HUES6 (cell line): ENCODE measurements around the gene VTI1B.
"Not testable (repeated sequence)": the region's sequence is repeated elsewhere in the genome, so short reads cannot be mapped to it uniquely, and the experiment has no call there.

Experiments used
- H3K27ac ChIP-seq: 2 replicates; pipeline ENCODE4 v1.7.0; 2013; ENCODE audit warnings: low read depth, mild to moderate bottlenecking, low read length, inconsistent platforms
- H3K27me3 ChIP-seq: 2 replicates; pipeline ENCODE4 v1.6.1; 2013; ENCODE audit warnings: low read length; ENCODE audit not compliant: control insufficient read depth, insufficient read depth
- H3K36me3 ChIP-seq: 2 replicates; pipeline ENCODE4 v1.6.1; 2013; ENCODE audit warnings: low read length; ENCODE audit not compliant: control insufficient read depth, insufficient read depth
- H3K4me1 ChIP-seq: 2 replicates; pipeline ENCODE4 v1.6.1; 2013; ENCODE audit warnings: low read length; ENCODE audit not compliant: control insufficient read depth, insufficient read depth
- H3K4me3 ChIP-seq: 2 replicates; pipeline ENCODE4 v1.5.1; 2013; ENCODE audit warnings: low read depth, low read length
- H3K9ac ChIP-seq: one replicate; pipeline ENCODE4 v1.6.1; 2013; ENCODE audit warnings: mild to moderate bottlenecking, low read length
- H3K9me3 ChIP-seq: 2 replicates; pipeline ENCODE4 v1.6.1; 2013; ENCODE audit warnings: low read depth, low read length; ENCODE audit not compliant: control insufficient read depth, insufficient read depth

Gene VTI1B

GRCh38 chr14:67704484-67705089 is 30.2 kb upstream of the VTI1B start:
- H3K36me3 ChIP-seq, result no peaks in the 10 kb centered on the region
- H3K27ac ChIP-seq, result no peak overlapping the region
- H3K27me3 ChIP-seq, result no peaks in the 10 kb centered on the region
- no peak overlapping the region for H3K4me3 ChIP-seq
- H3K9ac ChIP-seq, result no peak overlapping the region
- H3K9me3 ChIP-seq, result peaks cover 7% of the 10 kb centered on the region
- H3K4me1 ChIP-seq, result no peaks in the 10 kb centered on the region

- Histone ChIP-seq H3K9ac (no peak overlapping the region), H3K4me1 (no peaks in the 10 kb centered on the region), H3K4me3 (no peak overlapping the region), H3K36me3 (no peaks in the 10 kb centered on the region), H3K27me3 (no peaks in the 10 kb centered on the region), H3K27ac (no peak overlapping the region), H3K9me3 (peaks cover 4% of the 10 kb centered on the region; the same call in 1 of the 2 replicates)
These were observed 29.6 kb upstream of the VTI1B start for GRCh38 chr14:67703997-67704396.

GRCh38 chr14:67701492-67701891 is 27.1 kb upstream of the VTI1B start, which contains the start of gene RDH12:
Gene RDH12 (plus strand): TSS chr14:67701886. CDS start chr14:67722643, 20,757 bp downstream.
- H3K27me3 ChIP-seq, H3K27ac ChIP-seq, H3K9ac ChIP-seq: not testable (repeated sequence)

GRCh38 chr14:67698179-67698578 is 23.7 kb upstream of the VTI1B start:
- Histone ChIP-seq H3K9me3 (no peaks in the 10 kb centered on the region), H3K27me3 (no peaks in the 10 kb centered on the region; the same call in 1 of the 2 replicates), H3K4me1 (no peaks in the 10 kb centered on the region), H3K36me3 (peaks cover 4% of the 10 kb centered on the region), H3K4me3 (no peak overlapping the region), H3K27ac (no peak overlapping the region), H3K9ac (no peak overlapping the region)

More at GRCh38 chr14:67701492-67701891, 27.1 kb upstream of the VTI1B start, which contains the start of gene RDH12:
- H3K9me3 ChIP-seq, H3K4me3 ChIP-seq, H3K36me3 ChIP-seq, H3K4me1 ChIP-seq: not testable (repeated sequence)

GRCh38 chr14:67697006-67697405 is 22.6 kb upstream of the VTI1B start:
- H3K9me3 ChIP-seq, result no peaks in the 10 kb centered on the region
- peaks cover 15% of the 10 kb centered on the region for H3K36me3 ChIP-seq
- no peak overlapping the region for H3K4me3 ChIP-seq
- no peaks in the 10 kb centered on the region; the same call in 1 of the 2 replicates for H3K27me3 ChIP-seq
- H3K4me1 ChIP-seq, result no peaks in the 10 kb centered on the region
- no peak overlapping the region for H3K27ac ChIP-seq
- no peak overlapping the region for H3K9ac ChIP-seq

GRCh38 chr14:67695394-67695949 is 21.0 kb upstream of the VTI1B start, which contains the start of gene RDH11:
Gene RDH11 (minus strand): TSS chr14:67695764. CDS start chr14:67695703, 61 bp downstream.
- H3K4me1 ChIP-seq, result no peaks in the 10 kb centered on the region
- H3K4me3 ChIP-seq, result peak within 1 kb of the TSS; percentile 100
- H3K9ac ChIP-seq, result peak within 1 kb of the TSS; percentile 97
- peaks cover 31% of the 10 kb centered on the region for H3K36me3 ChIP-seq
- H3K9me3 ChIP-seq, result no peaks in the 10 kb centered on the region
- peak within 1 kb of the TSS; percentile 73; the same call in 1 of the 2 replicates for H3K27ac ChIP-seq
- H3K27me3 ChIP-seq, result no peaks in the 10 kb centered on the region; the same call in 1 of the 2 replicates

- Histone ChIP-seq H3K4me3 (peak overlapping the region; percentile 100), H3K27me3 (no peaks in the 10 kb centered on the region; the same call in 1 of the 2 replicates), H3K27ac (peak overlapping the region; percentile 73; the same call in 1 of the 2 replicates), H3K9me3 (no peaks in the 10 kb centered on the region), H3K9ac (peak overlapping the region; percentile 97), H3K4me1 (no peaks in the 10 kb centered on the region), H3K36me3 (peaks cover 37% of the 10 kb centered on the region)
These were observed 20.5 kb upstream of the VTI1B start for GRCh38 chr14:67694791-67695393.

- H3K4me3 ChIP-seq, result no peak overlapping the region
- no peak overlapping the region for H3K9ac ChIP-seq
- H3K9me3 ChIP-seq, result no peaks in the 10 kb centered on the region
- peaks cover 85% of the 10 kb centered on the region for H3K36me3 ChIP-seq
- H3K4me1 ChIP-seq, result no peaks in the 10 kb centered on the region
- H3K27me3 ChIP-seq, result no peaks in the 10 kb centered on the region
- H3K27ac ChIP-seq, result no peak overlapping the region
These were observed 15.6 kb upstream of the VTI1B start for GRCh38 chr14:67690011-67690410.

GRCh38 chr14:67683842-67684241 is 9.4 kb upstream of the VTI1B start:
- H3K9ac ChIP-seq, result no peak overlapping the region
- H3K4me3 ChIP-seq, result no peak overlapping the region
- no peak overlapping the region for H3K27ac ChIP-seq
- no peaks in the 10 kb centered on the region for H3K27me3 ChIP-seq
- peaks cover 93% of the 10 kb centered on the region for H3K36me3 ChIP-seq
- no peaks in the 10 kb centered on the region for H3K4me1 ChIP-seq
- no peaks in the 10 kb centered on the region for H3K9me3 ChIP-seq

- peaks cover 85% of the 10 kb centered on the region for H3K36me3 ChIP-seq
- no peak overlapping the region for H3K27ac ChIP-seq
- no peak overlapping the region for H3K4me3 ChIP-seq
- H3K9ac ChIP-seq, result no peak overlapping the region
- H3K27me3 ChIP-seq, result no peaks in the 10 kb centered on the region
- no peaks in the 10 kb centered on the region for H3K4me1 ChIP-seq
- no peaks in the 10 kb centered on the region for H3K9me3 ChIP-seq
These were observed 6.5 kb upstream of the VTI1B start for GRCh38 chr14:67680941-67681340.

- H3K27me3 ChIP-seq, result no peaks in the 10 kb centered on the region
- H3K27ac ChIP-seq, result no peak overlapping the region
- no peak overlapping the region for H3K9ac ChIP-seq
- no peaks in the 10 kb centered on the region for H3K4me1 ChIP-seq
- no peak overlapping the region for H3K4me3 ChIP-seq
- H3K36me3 ChIP-seq, result peaks cover 77% of the 10 kb centered on the region
- H3K9me3 ChIP-seq, result no peaks in the 10 kb centered on the region
These were observed 5.7 kb upstream of the VTI1B start for GRCh38 chr14:67680121-67680602.
